ENCODE data around the gene AEBP1. TPM values are rescaled to one million over a fixed set of nuclear protein-coding genes. Genes with fewer than 3 reads are reported as not detected.

Gene AEBP1
- total RNA-seq, 4 donors from 2014 or later, result 33.9 to 151 (median 89.0) TPM

GRCh38 chr7:44150966-44151941 lies 47.1 kb downstream of the AEBP1 start:
- DNase-seq, result no peak
- no peaks in the 10 kb centered on the region for H3K27me3 ChIP-seq
- 93% methylated on average over 13 of the region's 16 CpGs; no CpG with 5 or more reads in 1 of the 2 donors for WGBS, 2 donors (ENCODE audit: low coverage in 1 of 2)
- no peak overlapping the region for H3K27ac ChIP-seq
- H3K4me1 ChIP-seq, result peaks cover 0 to 5% (median 4%) of the 10 kb centered on the region in 4 donors
- no peaks in the 10 kb centered on the region for H3K9me3 ChIP-seq
- no peaks in the 10 kb centered on the region for H3K36me3 ChIP-seq
- intact Hi-C loops (cut with DNase I; ENCODE audit: low total_unique reads) (no loop called here), in situ Hi-C loops (cut with MboI; ENCODE audit: low pct_ligation_motif_present in 1 of 4, low pct_unique_long_range_greater_than_20kb in 1 of 4, low sequenced_read_pairs in 3 of 4) (no loop called here)
- H3K4me3 ChIP-seq, result no peak overlapping the region
- TF ChIP-seq EP300 (IDR thresholded peaks at IDR 0.05; ENCODE audit: low read depth) (no peak), CTCF (IDR thresholded peaks at IDR 0.05) (no peak), POLR2AphosphoS5 (IDR thresholded peaks at IDR 0.05) (no peak), POLR2A (IDR thresholded peaks at IDR 0.05) (no peak)

GRCh38 chr7:44151956-44152355 lies 47.8 kb downstream of the AEBP1 start:
- Histone ChIP-seq H3K27me3 (no peaks in the 10 kb centered on the region), H3K27ac (no peak overlapping the region), H3K9me3 (no peaks in the 10 kb centered on the region), H3K4me3 (no peak overlapping the region), H3K36me3 (no peaks in the 10 kb centered on the region), H3K4me1 (no peaks in the 10 kb centered on the region)
- intact Hi-C loops (cut with DNase I; ENCODE audit: low total_unique reads) (no loop called here), in situ Hi-C loops (cut with MboI; ENCODE audit: low pct_ligation_motif_present in 1 of 4, low pct_unique_long_range_greater_than_20kb in 1 of 4, low sequenced_read_pairs in 3 of 4) (no loop called here)
- TF ChIP-seq EP300 (IDR thresholded peaks at IDR 0.05; ENCODE audit: low read depth) (no peak), CTCF (IDR thresholded peaks at IDR 0.05) (no peak), POLR2AphosphoS5 (IDR thresholded peaks at IDR 0.05) (no peak), POLR2A (IDR thresholded peaks at IDR 0.05) (no peak)
- DNase-seq, result no peak
- WGBS, 2 donors (ENCODE audit: low coverage in 1 of 2), result 96% methylated on average over 9 of the region's 9 CpGs; no CpG with 5 or more reads in 1 of the 2 donors

GRCh38 chr7:44152971-44153947 lies 49.1 kb downstream of the AEBP1 start:
- H3K4me3 ChIP-seq, result no peak overlapping the region

More at GRCh38 chr7:44152971-44153947, 49.1 kb downstream of the AEBP1 start:
- intact Hi-C loops (cut with DNase I; ENCODE audit: low total_unique reads) (no loop called here), in situ Hi-C loops (cut with MboI; ENCODE audit: low pct_ligation_motif_present in 1 of 4, low pct_unique_long_range_greater_than_20kb in 1 of 4, low sequenced_read_pairs in 3 of 4) (no loop called here)
- Histone ChIP-seq H3K27me3 (no peaks in the 10 kb centered on the region), H3K27ac (no peak overlapping the region), H3K9me3 (no peaks in the 10 kb centered on the region), H3K4me1 (no peaks in the 10 kb centered on the region), H3K36me3 (no peaks in the 10 kb centered on the region)
- no peak for DNase-seq
- 91% methylated on average over 20 of the region's 22 CpGs; no CpG with 5 or more reads in 1 of the 2 donors for WGBS, 2 donors (ENCODE audit: low coverage in 1 of 2)
- TF ChIP-seq POLR2AphosphoS5 (IDR thresholded peaks at IDR 0.05) (no peak), CTCF (IDR thresholded peaks at IDR 0.05) (no peak), POLR2A (IDR thresholded peaks at IDR 0.05) (no peak), EP300 (IDR thresholded peaks at IDR 0.05; ENCODE audit: low read depth) (no peak)
